ENCODE data around the gene ADCK2. TPM values are rescaled to one million over a fixed set of nuclear protein-coding genes. Genes with fewer than 3 reads are reported as not detected.

The ADCK2 gene
- total RNA-seq, 1 donor from 2014 or later: 37.6 TPM

- Mint-ChIP-seq H3K36me3 (ENCODE audit: low read depth, unreplicated experiment) (peaks cover 36% of the 10 kb centered on the region), H3K27me3 (ENCODE audit: unreplicated experiment) (peaks cover 19% of the 10 kb centered on the region), H3K27ac (ENCODE audit: unreplicated experiment) (peak overlapping the region; percentile 96), H3K9me3 (ENCODE audit: unreplicated experiment) (no peaks in the 10 kb centered on the region), H3K4me3 (ENCODE audit: unreplicated experiment) (peak overlapping the region; percentile 99), H3K4me1 (ENCODE audit: unreplicated experiment) (peaks cover 32% of the 10 kb centered on the region)
- DNase-seq (ENCODE audit: low spot score): peak; percentile 95
- TF ChIP-seq CTCF (IDR thresholded peaks at IDR 0.05; ENCODE audit: unreplicated experiment): no peak
Observed at GRCh38 chr7:140696024-140696679, 23.4 kb downstream of the ADCK2 start.

GRCh38 chr7:140696680-140697446 is 24.1 kb downstream of the ADCK2 start, which contains the start of gene NDUFB2:
Gene NDUFB2 (plus strand): TSS chr7:140696708. CDS start chr7:140696745, 37 bp downstream.
- peak within 1 kb of the TSS; percentile 99 for H3K4me3 Mint-ChIP-seq (ENCODE audit: unreplicated experiment)

GRCh38 chr7:140697447-140698143 is 24.9 kb downstream of the ADCK2 start:
- Mint-ChIP-seq H3K36me3 (ENCODE audit: low read depth, unreplicated experiment) (peaks cover 23% of the 10 kb centered on the region), H3K4me1 (ENCODE audit: unreplicated experiment) (peaks cover 32% of the 10 kb centered on the region), H3K27me3 (ENCODE audit: unreplicated experiment) (peaks cover 19% of the 10 kb centered on the region), H3K27ac (ENCODE audit: unreplicated experiment) (peak overlapping the region; percentile 96), H3K9me3 (ENCODE audit: unreplicated experiment) (no peaks in the 10 kb centered on the region), H3K4me3 (ENCODE audit: unreplicated experiment) (peak overlapping the region; percentile 99)
- no peak for DNase-seq (ENCODE audit: low spot score)
- TF ChIP-seq CTCF (IDR thresholded peaks at IDR 0.05; ENCODE audit: unreplicated experiment): no peak

More at GRCh38 chr7:140696680-140697446, 24.1 kb downstream of the ADCK2 start, which contains the start of gene NDUFB2:
- Mint-ChIP-seq H3K4me1 (ENCODE audit: unreplicated experiment) (peaks cover 32% of the 10 kb centered on the region), H3K36me3 (ENCODE audit: low read depth, unreplicated experiment) (peaks cover 29% of the 10 kb centered on the region), H3K9me3 (ENCODE audit: unreplicated experiment) (no peaks in the 10 kb centered on the region), H3K27me3 (ENCODE audit: unreplicated experiment) (peaks cover 19% of the 10 kb centered on the region), H3K27ac (ENCODE audit: unreplicated experiment) (peak within 1 kb of the TSS; percentile 96)
- TF ChIP-seq CTCF (IDR thresholded peaks at IDR 0.05; ENCODE audit: unreplicated experiment): no peak
- peak; percentile 68 for DNase-seq (ENCODE audit: low spot score)

- Mint-ChIP-seq H3K4me1 (ENCODE audit: unreplicated experiment) (peaks cover 32% of the 10 kb centered on the region), H3K9me3 (ENCODE audit: unreplicated experiment) (no peaks in the 10 kb centered on the region), H3K4me3 (ENCODE audit: unreplicated experiment) (peak overlapping the region; percentile 99), H3K27me3 (ENCODE audit: unreplicated experiment) (peaks cover 19% of the 10 kb centered on the region), H3K36me3 (ENCODE audit: low read depth, unreplicated experiment) (peaks cover 22% of the 10 kb centered on the region), H3K27ac (ENCODE audit: unreplicated experiment) (peak overlapping the region; percentile 58)
- DNase-seq (ENCODE audit: low spot score): no peak
- TF ChIP-seq CTCF (IDR thresholded peaks at IDR 0.05; ENCODE audit: unreplicated experiment): no peak
Observed at GRCh38 chr7:140698477-140698876, 25.7 kb downstream of the ADCK2 start.

All from endothelial cell (in vitro differentiated cells).